K562 (cell line): ENCODE measurements around the gene PLOD1. TPM values are rescaled to one million over a fixed set of nuclear protein-coding genes. Genes with fewer than 3 reads are reported as not detected.

Experiments used
- ATAC-seq: fragments of 200-7000 bp; cut with Tn5 transposase; 3 replicates; pipeline ENCODE4 v1.9.1; 2020; ENCODE audit warnings: moderate library complexity
- BruUV-seq: library from RNA; stranded (reverse); fragments of 400-500 nt; replicated peaks from 2 replicates; lab custom pipeline; 2021; lab: Mats Ljungman, UMichigan
- CTCF ChIA-PET: fragments of 300-600 bp; formaldehyde crosslinking; extraction: SDS; loops from one replicate; lab custom pipeline; 2021; ENCODE audit warnings: low intra/inter-chr PET ratio; lab: Yijun Ruan, JAX
- POLR2A ChIA-PET: fragments of 300-600, 350-650 bp; sonication (Branson Sonifier 250); formaldehyde crosslinking; extraction: SDS; loops from one replicate; lab custom pipeline; 2021; ENCODE audit warnings: antibody characterized with exemption, inconsistent platforms; lab: Yijun Ruan, JAX
- DNase-seq, 4 experiments: peaks; one replicate each; pipeline versions ENCODE4 v3.0.0 to v3.0.0-alpha.2; 2011 to 2018; ENCODE audit warnings: low spot score in 3 of 4, mixed read lengths in 3 of 4; ENCODE audit errors: extremely low read depth in 1 of 4
- FAIRE-seq: peaks from 2 replicates; lab custom pipeline; 2011; peaks lifted over from hg19 to GRCh38; lab: Jason Lieb, UNC
- H2AFZ ChIP-seq: 2 replicates; pipeline ENCODE4 v1.6.0; 2011; ENCODE audit warnings: low read depth, low read length, control low read depth, inconsistent platforms
- H3K27ac ChIP-seq: fragments of 200-600 bp; 3 replicates; pipeline ENCODE4 v1.8.0; 2011; ENCODE audit warnings: low read depth, mild to moderate bottlenecking, control low read depth, inconsistent platforms, low read length, moderate library complexity, mixed read lengths; ENCODE audit errors: extremely low read depth
- H3K27me3 ChIP-seq, 2 experiments: fragments of 300-600 bp in 1 of 2; 2 replicates in 1 of 2; 3 replicates in 1 of 2; pipeline versions ENCODE4 v1.6.0 to v1.8.0; 2011; ENCODE audit warnings: inconsistent platforms in 2 of 2, low read length in 2 of 2, mild to moderate bottlenecking in 1 of 2, mixed read lengths in 1 of 2, moderate library complexity in 1 of 2; ENCODE audit not compliant: control insufficient read depth in 2 of 2, insufficient read depth in 2 of 2
- H3K36me3 ChIP-seq: fragments of 300-600 bp; 3 replicates; pipeline ENCODE4 v1.8.0; 2011; ENCODE audit warnings: mild to moderate bottlenecking, low read length, inconsistent platforms; ENCODE audit not compliant: control insufficient read depth, insufficient read depth
- H3K4me1 ChIP-seq, 2 experiments: fragments of 200-600 bp in 1 of 2; replicated peaks in 1 of 2; 2 replicates in 1 of 2; 3 replicates in 1 of 2; pipeline versions ENCODE4 v1.5.1 to v1.8.0; 2011; ENCODE audit warnings: inconsistent platforms in 2 of 2, low read length in 2 of 2, mild to moderate bottlenecking in 1 of 2, mixed read lengths in 1 of 2, moderate library complexity in 1 of 2; ENCODE audit not compliant: control insufficient read depth in 2 of 2, insufficient read depth in 2 of 2
- H3K4me2 ChIP-seq: 2 replicates; pipeline ENCODE4 v1.6.1; 2011; ENCODE audit warnings: low read length, control low read depth, inconsistent platforms, mixed read lengths; ENCODE audit not compliant: insufficient read depth
- H3K4me3 ChIP-seq: fragments of 200-600 bp; sonication (generic), shearing (Covaris generic); 2 replicates; pipeline ENCODE4 v1.5.1; 2016; ENCODE audit warnings: control low read depth, inconsistent platforms
- H3K79me2 ChIP-seq: fragments of 200-600 bp; 3 replicates; pipeline ENCODE4 v1.8.0; 2011; ENCODE audit warnings: low read length, inconsistent platforms; ENCODE audit not compliant: control insufficient read depth, insufficient read depth
- H3K9ac ChIP-seq, 2 experiments: 2 replicates each; pipeline versions ENCODE4 v1.6.0 to v1.6.1; 2011; ENCODE audit warnings: low read depth in 2 of 2, low read length in 2 of 2, control low read depth in 1 of 2, inconsistent platforms in 1 of 2, mild to moderate bottlenecking in 1 of 2, mixed read lengths in 1 of 2; ENCODE audit not compliant: insufficient read depth in 1 of 2
- H3K9me1 ChIP-seq: one replicate; pipeline ENCODE4 v1.6.0; 2011; ENCODE audit warnings: inconsistent platforms, mild to moderate bottlenecking, low read length, moderate library complexity; ENCODE audit not compliant: control insufficient read depth, insufficient read depth
- H3K9me3 ChIP-seq: replicated peaks from 2 replicates; pipeline ENCODE4 v1.5.1; 2011; ENCODE audit warnings: low read depth, low read length, inconsistent platforms; ENCODE audit not compliant: control insufficient read depth, insufficient read depth
- H4K20me1 ChIP-seq: replicated peaks from 2 replicates; pipeline ENCODE4 v1.6.1; 2011; ENCODE audit warnings: low read length, inconsistent platforms, mixed read lengths; ENCODE audit not compliant: control insufficient read depth, insufficient read depth
- ADNP ChIP-seq: fragments of 200-800 bp; sonication (Bioruptor generic); IDR thresholded peaks from 2 replicates; pipeline ENCODE4 v1.6.1; 2016; ENCODE audit warnings: missing genetic modification characterization, missing compliant biosample characterization
- ARNT ChIP-seq, 2 experiments: fragments of 450-650 bp; IDR thresholded peaks; 2 replicates each; pipeline ENCODE4 v1.6.1; 2016; ENCODE audit warnings: mild to moderate bottlenecking in 1 of 2
- BCOR ChIP-seq: fragments of 450-650 bp; IDR thresholded peaks from 2 replicates; pipeline ENCODE4 v1.6.1; 2016
- CREM ChIP-seq: IDR thresholded peaks from 2 replicates; pipeline ENCODE4 v1.6.1; 2014; ENCODE audit warnings: antibody characterized with exemption, low read depth
- KDM1A ChIP-seq, 2 experiments: fragments of 450-650 bp; IDR thresholded peaks; 2 replicates each; pipeline ENCODE4 v1.6.1; 2016; ENCODE audit warnings: mild to moderate bottlenecking in 2 of 2
- LEF1 ChIP-seq: fragments of 450-650 bp; IDR thresholded peaks from 2 replicates; pipeline ENCODE4 v1.6.1; 2016; ENCODE audit warnings: mild to moderate bottlenecking
- MYNN ChIP-seq, 2 experiments: sonication (generic); formaldehyde crosslinking in 1 of 2; IDR thresholded peaks; 2 replicates each; pipeline versions ENCODE4 v1.5.0 to v1.6.1; 2016 to 2020; ENCODE audit warnings: antibody characterized with exemption in 1 of 2, missing genetic modification reagents in 1 of 2
- RBM25 ChIP-seq: fragments of 200-400 bp; formaldehyde crosslinking; IDR thresholded peaks from 2 replicates; pipeline ENCODE4 v1.6.1; 2018; ENCODE audit warnings: low read length, low read depth, moderate library complexity; ENCODE audit not compliant: severe bottlenecking
- RCOR1 ChIP-seq, 2 experiments: IDR thresholded peaks; 2 replicates each; pipeline ENCODE4 v1.6.1; 2012; ENCODE audit warnings: low read depth in 2 of 2, low read length in 2 of 2, borderline replicate concordance in 1 of 2, improper control_type of control experiment in 1 of 2
- REST ChIP-seq, 2 experiments: fragments of 450-650 bp; formaldehyde crosslinking in 1 of 2; IDR thresholded peaks; 2 replicates each; pipeline versions ENCODE4 v1.4.0 to v1.6.1; 2014 to 2020; ENCODE audit warnings: mild to moderate bottlenecking in 2 of 2, borderline replicate concordance in 1 of 2, low read depth in 1 of 2
- ZNF395 ChIP-seq: fragments of 200-800 bp; sonication (Bioruptor generic); IDR thresholded peaks from 2 replicates; pipeline ENCODE4 v1.6.1; 2017; ENCODE audit warnings: missing genetic modification characterization, missing compliant biosample characterization
- WGBS: fragments of 100-300 bp; shearing (Covaris generic); methylation state at CpG from one replicate; pipeline ENCODE4 v1.1.6; 2016; ENCODE audit warnings: low coverage, mixed read lengths; ENCODE audit not compliant: insufficient coverage; ENCODE audit errors: missing lambda C conversion rate; 5-methylcytosine and 5-hydroxymethylcytosine counted together
- in situ Hi-C: fragments of 300-500 bp; cut with MboI; formaldehyde crosslinking; loops from 4 replicates; pipeline ENCODE4 v1.15.0; 2018; ENCODE audit warnings: inconsistent platforms, mixed read lengths
- intact Hi-C: fragments of 100-400 bp; cut with micrococcal nuclease; formaldehyde crosslinking; loops from 2 replicates; pipeline ENCODE4 v1.14.2; 2022
- polyA plus RNA-seq, 8 experiments: library from polyadenylated mRNA; depleted of rRNA in 4 of 8; stranded (reverse) in 5 of 8; unstranded in 3 of 8; fragments of >200 nt; fragmentation: Nextera tagmentation in 2 of 8; fragmentation: Illumina TruSeq in 1 of 8; extraction: Ambion mirVana in 2 of 8; extraction: Trizol in 1 of 8; gene quantifications; 2 replicates each; pipeline versions ENCODE4 v1.2.1 to v1.2.3, GENCODE V29; 2011 to 2014; ENCODE audit warnings: inconsistent platforms in 1 of 8, missing spikeins in 1 of 8
- total RNA-seq, 7 experiments: library from RNA; depleted of rRNA in 6 of 7; stranded (reverse); fragments of >200 nt in 6 of 7; fragmentation: Illumina TruSeq in 2 of 7; extraction: Trizol in 2 of 7; gene quantifications; 2 replicates each; pipeline versions ENCODE4 v1.2.1 to v1.2.3, GENCODE V29; 2011 to 2021; ENCODE audit warnings: low replicate concordance in 1 of 7

The PLOD1 gene
- total and polyA plus RNA-seq, 9 of the 15 experiments (the other 6 are each of a cell fraction or from before 2014, with no cell fraction given): 16.6 to 90.8 (median 52.7) TPM

GRCh38 chr1:12016182-12016581, 81.7 kb downstream of the PLOD1 start:
- DNase-seq (peak in 1 of 4 experiments; percentile 33), ATAC-seq (no peak), FAIRE-seq (no peak)
- Histone ChIP-seq H3K4me1 (peaks cover 42 to 55% of the 10 kb centered on the region in 2 experiments), H3K4me3 (no peak overlapping the region), H3K9ac (no peak overlapping the region), H4K20me1 (no peaks in the 10 kb centered on the region), H3K27me3 (no peaks in the 10 kb centered on the region), H3K9me3 (no peaks in the 10 kb centered on the region), H3K36me3 (peaks cover 31% of the 10 kb centered on the region), H3K79me2 (peaks cover 18% of the 10 kb centered on the region), H3K4me2 (no peak overlapping the region), H2AFZ (no peak overlapping the region), H3K27ac (peak overlapping the region; percentile 8; the same call in 1 of the 3 replicates), H3K9me1 (peaks cover 3% of the 10 kb centered on the region)
- BruUV-seq: no TSS peak
- in situ Hi-C loops: no loop called here
- intact Hi-C loops: loop anchor here (5.0 kb wide), 3 partner anchors 61 to 109 kb away; partner anchors contain the start of gene PLOD1
- ChIA-PET CTCF (no interaction called here), POLR2A (interaction anchor here (0.7 to 5.2 kb wide), 3 partner anchors 11 to 212 kb away, joined by 3 to 23 read pairs (median 5); no protein-coding TSS in a partner anchor)
- WGBS: 83% methylated on average over 1 of the region's 3 CpGs
- 0 out of 4 replicates have a peak, but pooled peaks of 1 of the 2 experiments have one; percentile 22 for TF ChIP-seq RCOR1 (IDR thresholded peaks at IDR 0.05; ENCODE audit: borderline replicate concordance in 1 of 2, low read depth in 2 of 2, low read length in 2 of 2)
- TF ChIP-seq ARNT (IDR thresholded peaks at IDR 0.05): peak in 1 of 2 experiments; percentile 50; a peak in 1 of 4 replicates
- no peak for TF ChIP-seq ZNF395
- TF ChIP-seq LEF1: no peak
- TF ChIP-seq CREM: no peak
- TF ChIP-seq MYNN (IDR thresholded peaks at IDR 0.05): no peak
- TF ChIP-seq MYNN (CRISPR knock-in tag; IDR thresholded peaks at IDR 0.05): no peak
- 0 out of 2 replicates have a peak, but pooled peaks have one; percentile 27 for TF ChIP-seq ADNP (tag)
- peak; percentile 67 to 78 for TF ChIP-seq KDM1A (IDR thresholded peaks at IDR 0.05)
- peak; percentile 87 for TF ChIP-seq RBM25
- TF ChIP-seq REST (IDR thresholded peaks at IDR 0.05; ENCODE audit: borderline replicate concordance): peak; percentile 89
- TF ChIP-seq REST (CRISPR knock-in tag; IDR thresholded peaks at IDR 0.05; ENCODE audit: low read depth): no peak
- TF ChIP-seq BCOR: peak; percentile 97
